Choroid plexus epithelial cell (primary cell): ENCODE measurements around the gene DDX21.

Experiments
- DNase-seq: peaks from one replicate; pipeline ENCODE4 v3.0.0-alpha.2; 2010; ENCODE audit warnings: low read depth
- H3K4me3 ChIP-seq: 2 replicates; pipeline ENCODE4 v1.5.1; 2011; ENCODE audit warnings: low read depth, mild to moderate bottlenecking, control low read depth, low read length, moderate library complexity
- TF ChIP-seq, protein P1 (sequence below): conservative IDR thresholded peaks from 2 replicates; pipeline ENCODE4 v1.5.1; 2011; ENCODE audit warnings: low read depth, mild to moderate bottlenecking, control low read depth, inconsistent platforms, low read length, moderate library complexity

Gene DDX21

GRCh38 chr10:69025370-69025896 is 69.5 kb downstream of the DDX21 start:
- H3K4me3 ChIP-seq = no peak overlapping the region
- TF ChIP-seq, protein P1, sequence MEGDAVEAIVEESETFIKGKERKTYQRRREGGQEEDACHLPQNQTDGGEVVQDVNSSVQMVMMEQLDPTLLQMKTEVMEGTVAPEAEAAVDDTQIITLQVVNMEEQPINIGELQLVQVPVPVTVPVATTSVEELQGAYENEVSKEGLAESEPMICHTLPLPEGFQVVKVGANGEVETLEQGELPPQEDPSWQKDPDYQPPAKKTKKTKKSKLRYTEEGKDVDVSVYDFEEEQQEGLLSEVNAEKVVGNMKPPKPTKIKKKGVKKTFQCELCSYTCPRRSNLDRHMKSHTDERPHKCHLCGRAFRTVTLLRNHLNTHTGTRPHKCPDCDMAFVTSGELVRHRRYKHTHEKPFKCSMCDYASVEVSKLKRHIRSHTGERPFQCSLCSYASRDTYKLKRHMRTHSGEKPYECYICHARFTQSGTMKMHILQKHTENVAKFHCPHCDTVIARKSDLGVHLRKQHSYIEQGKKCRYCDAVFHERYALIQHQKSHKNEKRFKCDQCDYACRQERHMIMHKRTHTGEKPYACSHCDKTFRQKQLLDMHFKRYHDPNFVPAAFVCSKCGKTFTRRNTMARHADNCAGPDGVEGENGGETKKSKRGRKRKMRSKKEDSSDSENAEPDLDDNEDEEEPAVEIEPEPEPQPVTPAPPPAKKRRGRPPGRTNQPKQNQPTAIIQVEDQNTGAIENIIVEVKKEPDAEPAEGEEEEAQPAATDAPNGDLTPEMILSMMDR = no peak
- DNase-seq = no peak

GRCh38 chr10:69033256-69033655 is 77.3 kb downstream of the DDX21 start:
- DNase-seq = no peak

More at GRCh38 chr10:69033256-69033655, 77.3 kb downstream of the DDX21 start:
- no peak overlapping the region for H3K4me3 ChIP-seq
- TF ChIP-seq, protein P1 = no peak
